ENCODE data around the gene TNFSF15.

- TF ChIP-seq CTCF (IDR thresholded peaks at IDR 0.05) (no peak), EZH2 (IDR thresholded peaks at IDR 0.05; ENCODE audit: borderline replicate concordance, insufficient read depth, low read depth, low read length, poor library complexity, severe bottlenecking) (no peak)
Measured at GRCh38 chr9:114775121-114775520, 30.7 kb downstream of the TNFSF15 start.
